Measurements from ENCODE around the gene FAM107A.

FAM107A gene

GRCh38 chr3:58577269-58577821, at the start of gene FAM107A:
TSS of gene FAM107A (minus strand) at chr3:58577391. CDS start at chr3:58569860, 7,531 bp downstream.
- FAIRE-seq = no peak
- no peak for DNase-seq (ENCODE audit: insufficient read length, low spot score)

GRCh38 chr3:58625196-58625824, 48.1 kb upstream of the FAM107A start:
- DNase-seq (ENCODE audit: insufficient read length, low spot score) (no peak), FAIRE-seq (no peak)

- no peak for FAIRE-seq
- DNase-seq (ENCODE audit: insufficient read length, low spot score) = no peak
Measured at GRCh38 chr3:58624550-58624949, 47.4 kb upstream of the FAM107A start.

GRCh38 chr3:58623961-58624360, 46.8 kb upstream of the FAM107A start:
- DNase-seq (ENCODE audit: insufficient read length, low spot score) (no peak), FAIRE-seq (no peak)

GRCh38 chr3:58623478-58623877, 46.3 kb upstream of the FAM107A start:
- FAIRE-seq (no peak), DNase-seq (ENCODE audit: insufficient read length, low spot score) (no peak)

GRCh38 chr3:58622892-58623291, 45.7 kb upstream of the FAM107A start:
- FAIRE-seq = no peak
- DNase-seq (ENCODE audit: insufficient read length, low spot score) = no peak

- FAIRE-seq = no peak
Measured at GRCh38 chr3:58622436-58622835, 45.2 kb upstream of the FAM107A start.

GRCh38 chr3:58621086-58621830, 44.1 kb upstream of the FAM107A start:
- DNase-seq (ENCODE audit: insufficient read length, low spot score) (no peak), FAIRE-seq (no peak)

More at GRCh38 chr3:58622436-58622835, 45.2 kb upstream of the FAM107A start:
- DNase-seq (ENCODE audit: insufficient read length, low spot score) = no peak

GRCh38 chr3:58620421-58620820, 43.2 kb upstream of the FAM107A start:
- DNase-seq (ENCODE audit: insufficient read length, low spot score) = no peak
- no peak for FAIRE-seq

GRCh38 chr3:58617338-58617761, 40.2 kb upstream of the FAM107A start:
- DNase-seq (ENCODE audit: insufficient read length, low spot score) (no peak), FAIRE-seq (no peak)

- FAIRE-seq (no peak), DNase-seq (ENCODE audit: insufficient read length, low spot score) (no peak)
Measured at GRCh38 chr3:58613236-58614132, 36.3 kb upstream of the FAM107A start.

GRCh38 chr3:58612830-58613229, 35.6 kb upstream of the FAM107A start:
- DNase-seq (ENCODE audit: insufficient read length, low spot score) = no peak
- no peak for FAIRE-seq

- no peak for DNase-seq (ENCODE audit: insufficient read length, low spot score)
- FAIRE-seq = no peak
Measured at GRCh38 chr3:58609990-58610389, 32.8 kb upstream of the FAM107A start.

- FAIRE-seq (no peak), DNase-seq (ENCODE audit: insufficient read length, low spot score) (no peak)
Measured at GRCh38 chr3:58608648-58609047, 31.5 kb upstream of the FAM107A start.

GRCh38 chr3:58607816-58608215, 30.6 kb upstream of the FAM107A start:
- FAIRE-seq (no peak), DNase-seq (ENCODE audit: insufficient read length, low spot score) (no peak)

- no peak for DNase-seq (ENCODE audit: insufficient read length, low spot score)
- no peak for FAIRE-seq
Measured at GRCh38 chr3:58606693-58607092, 29.5 kb upstream of the FAM107A start.

- no peak for FAIRE-seq
- no peak for DNase-seq (ENCODE audit: insufficient read length, low spot score)
Measured at GRCh38 chr3:58604031-58604430, 26.8 kb upstream of the FAM107A start.

GRCh38 chr3:58603606-58604005, 26.4 kb upstream of the FAM107A start:
- no peak for FAIRE-seq
- DNase-seq (ENCODE audit: insufficient read length, low spot score) = no peak

GRCh38 chr3:58597770-58598310, 20.6 kb upstream of the FAM107A start:
- DNase-seq (ENCODE audit: insufficient read length, low spot score) = no peak
- no peak for FAIRE-seq

GRCh38 chr3:58596834-58597518, 19.8 kb upstream of the FAM107A start:
- DNase-seq (ENCODE audit: insufficient read length, low spot score) = no peak
- no peak for FAIRE-seq
